RWPE1 (cell line): ENCODE measurements around the gene EIF3F.

Source experiments
- CTCF ChIA-PET: fragments of 350-600 bp; sonication (Branson Sonifier 250); formaldehyde crosslinking; extraction: SDS; loops from one replicate; lab custom pipeline; 2021; lab: Yijun Ruan, JAX
- POLR2A ChIA-PET: fragments of 400-600 bp; formaldehyde crosslinking; extraction: SDS; loops from one replicate; lab custom pipeline; 2020; ENCODE audit warnings: antibody characterized with exemption; ENCODE audit not compliant: low non-redundant PET; lab: Yijun Ruan, JAX
- DNase-seq: peaks from one replicate; pipeline ENCODE4 v3.0.0; 2012; ENCODE audit warnings: low spot score
- H3K27ac ChIP-seq: fragments of 450-650 bp; 2 replicates; pipeline ENCODE4 v1.5.1; 2017
- TF ChIP-seq, protein P1 (sequence below): fragments of 450-650 bp; conservative IDR thresholded peaks from 2 replicates; pipeline ENCODE4 v1.5.1; 2017; ENCODE audit warnings: low read depth, mild to moderate bottlenecking

Gene EIF3F

DNA sequence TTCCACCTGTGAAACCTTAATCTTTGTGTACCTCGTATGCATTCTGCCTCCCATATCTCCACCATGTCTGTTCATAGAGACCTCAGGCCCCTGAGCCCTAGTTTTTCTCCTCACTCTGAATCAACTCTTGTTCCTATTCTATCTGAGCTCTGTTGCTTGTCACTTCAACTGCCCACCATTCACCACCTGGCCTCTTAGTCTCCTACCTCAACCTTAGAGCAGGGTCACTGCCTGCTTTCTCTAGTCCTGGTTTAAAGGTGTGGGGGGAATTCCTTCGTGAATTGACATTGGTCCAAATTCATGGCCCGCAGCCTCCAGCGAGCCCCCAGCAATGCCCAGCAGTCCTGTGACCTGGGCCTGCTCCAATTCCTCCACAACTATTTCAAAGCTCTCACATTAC, 54.4 kb downstream of the EIF3F start:
- ChIA-PET CTCF (interaction anchor here (1.0 kb wide), 1 partner anchor 8 kb away, joined by 3 read pairs; no protein-coding TSS in a partner anchor), POLR2A (no interaction called here)
- H3K27ac ChIP-seq: no peak overlapping the region
- TF ChIP-seq, protein P1, sequence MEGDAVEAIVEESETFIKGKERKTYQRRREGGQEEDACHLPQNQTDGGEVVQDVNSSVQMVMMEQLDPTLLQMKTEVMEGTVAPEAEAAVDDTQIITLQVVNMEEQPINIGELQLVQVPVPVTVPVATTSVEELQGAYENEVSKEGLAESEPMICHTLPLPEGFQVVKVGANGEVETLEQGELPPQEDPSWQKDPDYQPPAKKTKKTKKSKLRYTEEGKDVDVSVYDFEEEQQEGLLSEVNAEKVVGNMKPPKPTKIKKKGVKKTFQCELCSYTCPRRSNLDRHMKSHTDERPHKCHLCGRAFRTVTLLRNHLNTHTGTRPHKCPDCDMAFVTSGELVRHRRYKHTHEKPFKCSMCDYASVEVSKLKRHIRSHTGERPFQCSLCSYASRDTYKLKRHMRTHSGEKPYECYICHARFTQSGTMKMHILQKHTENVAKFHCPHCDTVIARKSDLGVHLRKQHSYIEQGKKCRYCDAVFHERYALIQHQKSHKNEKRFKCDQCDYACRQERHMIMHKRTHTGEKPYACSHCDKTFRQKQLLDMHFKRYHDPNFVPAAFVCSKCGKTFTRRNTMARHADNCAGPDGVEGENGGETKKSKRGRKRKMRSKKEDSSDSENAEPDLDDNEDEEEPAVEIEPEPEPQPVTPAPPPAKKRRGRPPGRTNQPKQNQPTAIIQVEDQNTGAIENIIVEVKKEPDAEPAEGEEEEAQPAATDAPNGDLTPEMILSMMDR: no peak
- DNase-seq: no peak

DNA sequence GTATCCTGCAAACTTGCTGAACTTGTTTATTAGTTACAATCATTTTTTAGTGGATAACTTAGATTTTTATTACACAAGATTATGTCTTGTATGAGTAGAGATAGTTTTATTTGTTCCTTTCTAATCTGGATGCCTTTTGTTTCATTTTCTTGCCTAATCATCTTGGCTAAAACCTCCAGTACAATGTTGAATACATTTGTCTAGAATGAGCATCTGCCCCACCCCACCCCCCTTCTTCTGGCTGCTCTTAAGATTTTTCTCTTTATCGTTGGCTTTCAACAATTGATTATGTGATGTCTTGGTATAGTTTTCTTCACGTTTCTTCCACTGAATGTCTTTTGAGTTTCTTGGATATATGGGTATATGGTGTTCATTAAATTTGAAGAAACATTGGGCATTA, 56.6 kb downstream of the EIF3F start:
- H3K27ac ChIP-seq: no peak overlapping the region
- ChIA-PET POLR2A (interaction anchor here (1.2 kb wide), 1 partner anchor 35 kb away, joined by 3 read pairs; no protein-coding TSS in a partner anchor), CTCF (interaction anchor here (0.6 to 1.5 kb wide), 3 partner anchors 11 to 431 kb away, joined by 3 to 8 read pairs (median 4); partner anchors contain the start of gene EIF3F)
- TF ChIP-seq, protein P1: no peak
- DNase-seq: no peak

DNA sequence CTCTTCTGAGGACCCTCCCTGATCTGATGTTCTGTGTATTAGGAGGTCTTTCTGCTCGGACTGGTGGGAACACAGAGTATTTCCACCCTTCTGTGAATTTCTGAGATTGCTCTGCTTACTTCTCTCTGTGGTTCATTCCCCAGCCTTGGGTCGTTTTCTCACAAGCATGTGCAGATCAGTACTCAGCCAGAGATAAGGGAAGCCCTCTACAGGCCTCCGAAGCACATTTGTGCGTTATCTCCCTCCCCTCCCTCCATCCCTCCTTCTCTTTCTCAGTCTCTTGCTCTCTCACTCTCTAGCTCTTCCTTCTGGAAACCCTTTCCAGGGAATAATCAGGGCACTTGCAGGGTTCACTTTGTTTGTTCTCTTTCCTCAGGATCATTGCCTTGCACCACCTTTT, 58.7 kb downstream of the EIF3F start:
- no peak for DNase-seq
- H3K27ac ChIP-seq: no peak overlapping the region
- TF ChIP-seq, protein P1: no peak
- POLR2A ChIA-PET: interaction anchor here (0.6 kb wide), 1 partner anchor 183 kb away, joined by 4 read pairs; no protein-coding TSS in a partner anchor
- CTCF ChIA-PET: no interaction called here

DNA sequence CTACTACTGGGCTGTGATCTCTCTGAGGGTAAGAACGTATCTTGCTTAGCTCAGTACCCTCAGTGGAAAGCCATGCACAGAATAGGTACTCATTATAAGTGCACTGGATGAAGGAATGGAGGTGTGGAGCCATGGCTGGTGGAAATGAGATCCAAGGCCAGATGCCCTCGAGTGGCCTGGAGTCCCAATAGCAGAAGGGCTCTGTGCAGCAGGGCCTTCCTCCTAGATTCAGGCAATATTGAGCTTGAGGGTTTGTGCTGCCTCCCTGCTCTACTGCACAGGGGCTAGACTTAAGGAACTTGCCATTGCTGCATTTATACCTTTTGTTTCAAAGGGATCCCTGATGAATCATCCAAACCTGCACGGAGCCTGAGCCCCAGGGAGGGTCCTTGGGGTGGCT, 60.2 kb downstream of the EIF3F start:
- TF ChIP-seq, protein P1: no peak
- no peak overlapping the region for H3K27ac ChIP-seq
- CTCF ChIA-PET: interaction anchor here (0.6 kb wide), 1 partner anchor 40 kb away, joined by 4 read pairs; no protein-coding TSS in a partner anchor
- DNase-seq: no peak
- POLR2A ChIA-PET: no interaction called here

DNA sequence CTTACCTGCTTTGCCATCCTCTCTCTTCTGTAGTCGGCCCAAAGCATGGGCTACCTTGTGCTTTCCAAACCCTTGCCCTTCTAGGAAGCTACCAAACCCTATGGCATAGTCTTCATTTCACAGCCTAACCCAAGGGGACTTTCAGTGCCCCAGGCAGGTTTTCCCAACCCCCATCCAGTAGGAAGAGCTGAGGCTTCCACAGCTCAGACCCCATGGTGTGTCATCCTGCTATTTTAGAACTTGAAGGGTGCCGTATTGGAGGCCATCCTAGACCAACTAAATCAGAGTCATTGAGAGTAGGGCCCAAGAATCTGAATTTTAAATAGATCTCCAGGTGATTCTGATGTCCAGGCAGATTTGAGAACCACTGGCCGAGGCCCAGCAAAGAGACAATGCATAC, 61.9 kb downstream of the EIF3F start:
- POLR2A ChIA-PET: no interaction called here
- TF ChIP-seq, protein P1: no peak
- H3K27ac ChIP-seq: no peak overlapping the region
- CTCF ChIA-PET: interaction anchor here (1.0 to 1.1 kb wide), 2 partner anchors 16 to 42 kb away, joined by 4 read pairs; no protein-coding TSS in a partner anchor
- no peak for DNase-seq
